H7 (cell line): ENCODE data around the gene BNC2. TPM values are rescaled to one million over a fixed set of nuclear protein-coding genes. Genes with fewer than 3 reads are reported as not detected.
A peak's percentile ranks its signal among the peaks of the same experiment; 100 is the strongest.

ENCODE experiments used
- DNase-seq: peaks from one replicate; pipeline ENCODE4 v3.0.0; 2012
- H3K27me3 ChIP-seq: 2 replicates; pipeline ENCODE4 v1.6.0; 2011; ENCODE audit warnings: mild to moderate bottlenecking, low read length; ENCODE audit not compliant: control insufficient read depth, insufficient read depth
- H3K36me3 ChIP-seq: replicated peaks from 2 replicates; pipeline ENCODE4 v1.5.1; 2011; ENCODE audit warnings: low read length; ENCODE audit not compliant: control insufficient read depth, insufficient read depth
- H3K4me3 ChIP-seq: 2 replicates; pipeline ENCODE4 v1.5.1; 2011; ENCODE audit warnings: low read depth, mild to moderate bottlenecking, control low read depth, low read length, moderate library complexity; ENCODE audit not compliant: insufficient read depth
- total RNA-seq: library from RNA; depleted of rRNA; stranded (reverse); fragments of >200 nt; shearing (Covaris generic); gene quantifications from 2 replicates; pipeline ENCODE4 v1.2.3, GENCODE V29; 2014

Gene BNC2
- total RNA-seq, 1 experiment from 2014 or later, result 7.9 TPM

GRCh38 chr9:16425562-16426231 is 444.8 kb downstream of the BNC2 start:
- DNase-seq, result no peak
- no peaks in the 10 kb centered on the region for H3K36me3 ChIP-seq

GRCh38 chr9:16422114-16422513 is 448.4 kb downstream of the BNC2 start:
- no peak for DNase-seq
- Histone ChIP-seq H3K27me3 (no peaks in the 10 kb centered on the region), H3K36me3 (no peaks in the 10 kb centered on the region; the same call in 1 of the 2 replicates), H3K4me3 (no peak overlapping the region)

More at GRCh38 chr9:16425562-16426231, 444.8 kb downstream of the BNC2 start:
- Histone ChIP-seq H3K4me3 (no peak overlapping the region), H3K27me3 (no peaks in the 10 kb centered on the region)

- DNase-seq, result peak; percentile 23
- no peak overlapping the region for H3K4me3 ChIP-seq
- H3K27me3 ChIP-seq, result no peaks in the 10 kb centered on the region
- no peaks in the 10 kb centered on the region; the same call in 1 of the 2 replicates for H3K36me3 ChIP-seq
Measured at GRCh38 chr9:16421532-16421931, 448.9 kb downstream of the BNC2 start.

- Histone ChIP-seq H3K27me3 (no peaks in the 10 kb centered on the region), H3K4me3 (no peak overlapping the region), H3K36me3 (no peaks in the 10 kb centered on the region; the same call in 1 of the 2 replicates)
- DNase-seq, result no peak
Measured at GRCh38 chr9:16419124-16419523, 451.3 kb downstream of the BNC2 start.

- DNase-seq, result no peak
- no peak overlapping the region for H3K4me3 ChIP-seq
- no peaks in the 10 kb centered on the region for H3K27me3 ChIP-seq
- H3K36me3 ChIP-seq, result no peaks in the 10 kb centered on the region; the same call in 1 of the 2 replicates
Measured at GRCh38 chr9:16418721-16419120, 451.7 kb downstream of the BNC2 start.

GRCh38 chr9:16417749-16418148 is 452.7 kb downstream of the BNC2 start:
- Histone ChIP-seq H3K36me3 (no peaks in the 10 kb centered on the region; the same call in 1 of the 2 replicates), H3K27me3 (no peaks in the 10 kb centered on the region), H3K4me3 (no peak overlapping the region)
- DNase-seq, result no peak

GRCh38 chr9:16417161-16417560 is 453.3 kb downstream of the BNC2 start:
- H3K4me3 ChIP-seq, result no peak overlapping the region

GRCh38 chr9:16414451-16414850 is 456.0 kb downstream of the BNC2 start:
- no peaks in the 10 kb centered on the region; the same call in 1 of the 2 replicates for H3K36me3 ChIP-seq
- H3K4me3 ChIP-seq, result no peak overlapping the region
- H3K27me3 ChIP-seq, result no peaks in the 10 kb centered on the region
- no peak for DNase-seq

More at GRCh38 chr9:16417161-16417560, 453.3 kb downstream of the BNC2 start:
- Histone ChIP-seq H3K27me3 (no peaks in the 10 kb centered on the region), H3K36me3 (no peaks in the 10 kb centered on the region; the same call in 1 of the 2 replicates)
- DNase-seq, result no peak

GRCh38 chr9:16413509-16414016 is 456.9 kb downstream of the BNC2 start:
- Histone ChIP-seq H3K27me3 (no peaks in the 10 kb centered on the region), H3K36me3 (no peaks in the 10 kb centered on the region), H3K4me3 (no peak overlapping the region)
- DNase-seq, result no peak

GRCh38 chr9:16412740-16413139 is 457.7 kb downstream of the BNC2 start:
- Histone ChIP-seq H3K4me3 (no peak overlapping the region), H3K27me3 (no peaks in the 10 kb centered on the region), H3K36me3 (no peaks in the 10 kb centered on the region)
- no peak for DNase-seq

GRCh38 chr9:16411311-16411710 is 459.2 kb downstream of the BNC2 start:
- no peak for DNase-seq
- Histone ChIP-seq H3K27me3 (no peaks in the 10 kb centered on the region), H3K4me3 (no peak overlapping the region), H3K36me3 (no peaks in the 10 kb centered on the region)

- Histone ChIP-seq H3K4me3 (no peak overlapping the region), H3K36me3 (no peaks in the 10 kb centered on the region), H3K27me3 (no peaks in the 10 kb centered on the region)
- DNase-seq, result no peak
Measured at GRCh38 chr9:16410601-16411280, 459.7 kb downstream of the BNC2 start.

GRCh38 chr9:16407617-16408016 is 462.9 kb downstream of the BNC2 start:
- Histone ChIP-seq H3K4me3 (no peak overlapping the region), H3K36me3 (no peaks in the 10 kb centered on the region), H3K27me3 (no peaks in the 10 kb centered on the region)
- no peak for DNase-seq

GRCh38 chr9:16406526-16407225 is 463.8 kb downstream of the BNC2 start:
- no peak for DNase-seq

More at GRCh38 chr9:16406526-16407225, 463.8 kb downstream of the BNC2 start:
- H3K27me3 ChIP-seq, result no peaks in the 10 kb centered on the region
- no peak overlapping the region for H3K4me3 ChIP-seq
- H3K36me3 ChIP-seq, result no peaks in the 10 kb centered on the region
